Measurements from ENCODE around the gene RAPGEF5.

The RAPGEF5 gene

DNA sequence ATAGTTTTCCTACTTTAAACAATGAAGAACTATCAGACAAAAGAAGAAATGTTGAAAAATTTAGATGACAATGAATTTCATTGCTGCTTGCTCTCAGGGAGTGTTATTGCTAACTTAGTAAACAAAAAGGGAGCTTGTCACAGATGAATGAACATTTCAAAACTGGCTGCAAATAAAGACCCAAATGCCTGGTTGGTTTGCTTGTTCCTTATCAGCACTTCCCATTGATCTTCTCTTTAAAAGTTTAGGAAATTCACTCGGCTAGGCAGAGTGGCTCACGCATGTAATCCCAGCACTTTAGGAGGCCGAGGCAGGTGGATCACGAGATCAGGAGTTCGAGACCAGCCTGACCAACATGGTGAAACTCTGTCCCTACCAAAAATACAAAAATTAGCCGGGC lies 167.2 kb downstream of the RAPGEF5 start:
- DNase-seq (ENCODE audit: low spot score) = no peak

DNA sequence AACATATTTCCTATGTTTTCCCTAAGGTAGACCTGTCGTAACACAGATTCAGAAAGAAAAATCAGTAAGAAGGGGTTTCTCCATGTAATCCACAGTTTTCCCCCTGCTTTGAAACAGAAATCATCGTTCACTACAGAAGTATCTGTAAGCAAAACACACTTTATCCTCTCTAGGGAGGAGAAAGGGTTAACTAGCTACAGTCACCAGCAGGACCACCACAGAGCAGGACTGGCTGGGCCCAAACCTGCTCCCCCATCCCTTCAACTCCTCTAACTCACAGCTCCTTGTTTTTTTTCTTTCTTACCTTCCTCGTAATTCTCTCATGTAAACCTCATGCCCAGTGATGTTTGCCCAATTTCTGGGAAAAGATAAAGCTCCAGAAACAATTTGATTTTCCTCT lies 167.7 kb downstream of the RAPGEF5 start:
- DNase-seq (ENCODE audit: low spot score) = no peak

GRCh38 chr7:22187691-22188348 lies 169.1 kb downstream of the RAPGEF5 start:
- DNase-seq (ENCODE audit: low spot score) = no peak

GRCh38 chr7:22185559-22185958 lies 171.4 kb downstream of the RAPGEF5 start:
- DNase-seq (ENCODE audit: low spot score) = no peak

DNA sequence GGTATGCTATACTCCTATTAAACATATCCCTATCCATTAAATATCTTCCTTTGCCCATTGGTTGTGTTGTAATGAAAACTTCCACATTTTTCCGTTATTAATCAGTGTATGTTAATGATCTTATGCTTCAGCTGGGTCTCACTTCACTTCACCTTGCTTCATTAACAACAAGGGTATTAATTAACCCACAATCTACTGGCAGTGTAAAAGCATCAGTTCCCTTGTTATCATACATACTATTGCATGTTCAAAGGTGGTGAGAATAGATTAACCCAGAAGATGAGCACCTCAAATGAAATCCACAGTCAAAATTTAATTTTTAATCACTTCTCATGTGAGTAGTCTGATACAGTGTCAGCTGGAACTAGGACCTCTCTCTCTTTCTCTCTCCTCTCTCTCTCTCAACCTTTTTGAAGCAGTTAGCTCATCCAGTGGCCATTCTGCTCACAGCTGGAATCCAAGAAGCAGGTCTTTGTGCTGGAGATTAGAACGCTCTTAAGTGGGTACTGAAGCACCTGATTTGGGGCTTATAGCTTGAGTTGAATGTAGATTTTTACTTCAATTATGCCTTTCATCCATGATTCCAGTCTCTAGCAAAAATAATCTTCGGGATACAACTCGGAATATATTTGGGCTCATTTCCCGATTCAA lies 172.3 kb downstream of the RAPGEF5 start:
- DNase-seq (ENCODE audit: low spot score) = no peak

DNA sequence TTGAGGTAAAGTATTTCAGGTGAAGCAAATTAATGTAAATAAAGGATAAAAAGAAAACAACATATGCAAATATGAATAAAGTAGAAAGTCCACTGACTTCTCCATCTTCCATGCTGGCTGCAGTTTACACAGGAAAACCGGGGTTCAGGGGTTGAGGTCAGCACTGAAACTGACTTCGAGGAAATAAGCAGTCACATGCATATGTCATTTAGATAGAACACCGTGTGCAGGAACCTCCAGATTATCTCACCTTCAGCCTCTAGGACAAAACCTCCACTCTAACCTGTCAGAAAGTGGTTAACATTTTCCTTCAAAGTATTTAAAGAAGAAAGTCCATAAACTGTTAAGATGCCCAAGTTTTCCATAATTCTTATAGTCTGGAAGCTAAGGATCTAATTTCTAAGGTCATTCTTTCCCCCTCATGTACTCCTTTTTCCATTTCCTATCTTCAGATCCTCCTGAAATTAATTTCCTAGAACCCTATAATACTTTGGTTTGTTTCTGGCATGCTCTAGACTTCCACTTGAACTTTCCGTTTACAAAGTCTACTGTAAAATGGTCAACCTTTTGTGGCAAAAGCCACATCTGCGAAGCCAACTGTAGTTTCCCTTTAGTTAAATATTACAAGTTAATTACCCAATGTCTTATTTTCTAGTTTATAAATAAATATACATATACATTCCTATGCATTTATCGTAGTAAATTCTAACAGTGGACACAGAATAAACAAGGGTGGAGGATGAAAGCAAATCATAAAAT lies 173.3 kb downstream of the RAPGEF5 start:
- no peak for DNase-seq (ENCODE audit: low spot score)

- DNase-seq (ENCODE audit: low spot score) = no peak
Observed at GRCh38 chr7:22182149-22182548, 174.8 kb downstream of the RAPGEF5 start.

DNA sequence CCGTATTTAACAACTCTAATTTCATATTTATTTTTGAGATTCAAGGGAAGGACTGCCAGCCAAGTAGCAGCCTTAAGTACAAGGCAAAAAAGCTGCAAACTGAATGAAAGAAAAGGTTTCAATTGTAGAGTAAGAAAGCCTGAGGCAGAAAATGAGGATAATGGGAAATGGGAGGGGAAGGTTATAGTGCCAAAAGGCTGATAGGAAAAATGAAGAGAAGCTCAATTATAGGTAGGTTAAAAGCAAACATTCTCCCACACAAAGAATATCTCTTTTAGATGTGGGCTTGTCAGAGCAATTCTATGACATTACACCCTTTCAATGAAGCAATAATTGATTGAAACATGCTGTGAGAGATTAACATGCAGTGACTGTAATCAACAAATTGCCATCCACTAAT lies 175.3 kb downstream of the RAPGEF5 start:
- no peak for DNase-seq (ENCODE audit: low spot score)

DNA sequence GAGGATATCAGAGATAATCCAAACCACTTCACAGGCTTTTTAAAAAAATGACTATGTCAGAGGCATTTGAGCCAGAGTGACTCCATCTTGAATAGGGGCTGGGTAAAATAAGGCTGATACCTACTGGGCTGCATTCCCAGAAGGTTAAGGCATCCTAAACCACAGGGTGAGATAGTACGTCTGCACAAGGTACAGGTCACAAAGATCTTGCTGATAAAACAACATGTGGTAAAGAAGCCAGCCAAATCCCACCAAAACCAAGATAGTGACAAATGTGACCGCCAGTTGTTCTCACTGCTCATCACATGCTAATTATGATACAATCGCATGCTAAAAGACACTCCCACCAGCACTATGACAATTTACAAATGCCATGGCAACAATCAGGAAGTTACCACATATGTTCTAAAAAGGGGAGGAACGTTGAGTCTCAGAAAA lies 177.5 kb downstream of the RAPGEF5 start:
- DNase-seq (ENCODE audit: low spot score) = no peak

- DNase-seq (ENCODE audit: low spot score) = no peak
Observed at GRCh38 chr7:22178735-22179134, 178.2 kb downstream of the RAPGEF5 start.

- no peak for DNase-seq (ENCODE audit: low spot score)
Observed at GRCh38 chr7:22176791-22177412, 180.1 kb downstream of the RAPGEF5 start.

- no peak for DNase-seq (ENCODE audit: low spot score)
Observed at GRCh38 chr7:22174574-22174953, 182.4 kb downstream of the RAPGEF5 start.

DNA sequence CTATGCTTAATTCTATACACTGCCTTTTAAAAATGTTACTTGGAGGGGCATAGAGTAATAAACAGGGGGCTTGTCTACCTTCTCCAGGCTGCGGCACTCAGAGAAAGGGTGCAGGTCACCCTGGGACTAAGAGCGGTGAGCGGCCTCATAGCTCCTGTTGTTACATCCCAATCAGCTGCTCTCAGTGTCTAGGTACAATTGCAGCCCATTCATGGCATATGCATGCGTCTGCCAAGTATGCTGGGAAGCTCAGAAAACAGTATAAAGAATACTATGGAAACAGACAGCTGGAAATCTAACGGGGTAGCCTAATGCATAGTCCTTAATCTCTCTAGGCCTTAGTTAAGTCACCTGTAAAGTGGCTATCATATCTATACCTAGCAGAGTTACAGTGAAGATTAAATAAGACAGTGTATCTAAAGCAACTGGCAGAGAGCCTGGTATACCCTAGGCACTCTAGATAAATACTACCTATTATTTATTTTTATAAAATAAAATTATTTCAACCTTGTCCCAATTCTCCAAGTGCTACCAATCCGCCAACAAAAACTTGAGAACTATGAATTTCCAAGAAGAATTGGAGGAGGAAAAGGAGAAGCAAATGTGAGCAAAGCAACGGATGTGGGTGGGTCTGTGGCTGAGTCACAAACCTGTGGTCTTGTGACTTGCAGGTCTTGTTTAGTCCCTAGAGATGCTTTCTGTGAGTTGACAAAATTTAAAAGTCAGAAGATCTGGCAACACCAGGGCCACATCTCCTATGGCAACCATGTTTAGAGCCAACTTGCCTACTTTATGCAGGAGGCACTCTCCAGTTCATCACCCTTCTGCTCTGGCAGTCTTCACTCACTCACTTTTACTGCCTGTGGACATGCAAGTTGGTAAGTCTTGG lies 183.0 kb downstream of the RAPGEF5 start:
- DNase-seq (ENCODE audit: low spot score) = no peak

DNA sequence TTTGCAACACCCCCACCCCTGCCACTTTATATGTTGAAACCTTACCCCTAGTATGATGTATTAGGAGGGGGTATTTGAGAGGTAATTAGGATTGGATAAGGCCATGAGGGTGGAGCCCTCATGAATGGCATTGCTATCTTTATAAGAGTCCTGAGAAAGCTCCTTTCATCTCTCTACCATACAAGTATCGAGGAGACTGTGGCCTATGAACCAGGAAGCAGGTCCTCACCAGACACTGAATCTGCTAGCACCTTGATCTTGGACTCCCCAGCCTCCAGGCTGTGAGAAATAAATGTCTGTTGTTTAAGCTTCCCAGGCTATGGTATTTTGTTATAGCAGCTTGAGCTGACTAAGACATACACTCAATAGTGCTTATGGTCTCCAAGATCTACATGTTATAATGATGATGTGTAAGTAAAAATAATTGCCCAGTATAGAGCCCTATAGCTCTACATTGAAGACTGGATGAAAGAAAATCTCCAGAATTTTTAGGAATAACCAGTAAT lies 188.8 kb downstream of the RAPGEF5 start:
- no peak for DNase-seq (ENCODE audit: low spot score)

GRCh38 chr7:22167482-22167881 lies 189.5 kb downstream of the RAPGEF5 start:
- DNase-seq (ENCODE audit: low spot score) = no peak

- DNase-seq (ENCODE audit: low spot score) = no peak
Observed at GRCh38 chr7:22166928-22167327, 190.0 kb downstream of the RAPGEF5 start.

GRCh38 chr7:22159341-22159740 lies 197.6 kb downstream of the RAPGEF5 start:
- DNase-seq (ENCODE audit: low spot score) = no peak

- DNase-seq (ENCODE audit: low spot score) = no peak
Observed at GRCh38 chr7:22157552-22157951, 199.4 kb downstream of the RAPGEF5 start.

DNA sequence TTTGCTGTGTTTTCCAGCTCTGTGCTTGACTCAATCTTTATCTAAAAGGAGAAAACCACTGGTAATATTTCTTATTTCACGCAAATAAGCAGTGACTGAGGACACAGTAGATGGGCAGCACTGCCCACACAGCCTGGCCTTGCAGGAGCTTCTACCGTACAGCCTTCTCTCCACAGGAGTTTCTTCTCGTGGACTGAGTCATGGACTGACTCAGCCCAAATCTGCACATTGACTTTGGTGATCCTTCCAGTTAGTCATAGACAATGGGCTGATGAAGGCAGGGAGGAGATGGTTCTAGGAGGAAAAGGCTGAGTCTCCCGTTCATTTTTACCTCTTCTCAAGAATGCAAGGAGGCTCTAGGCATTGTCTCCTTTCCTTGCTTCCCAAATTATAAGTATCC lies 200.7 kb downstream of the RAPGEF5 start:
- no peak for DNase-seq (ENCODE audit: low spot score)

- no peak for DNase-seq (ENCODE audit: low spot score)
Observed at GRCh38 chr7:22154143-22154529, 202.8 kb downstream of the RAPGEF5 start.

GRCh38 chr7:22153432-22154142 lies 203.4 kb downstream of the RAPGEF5 start:
- DNase-seq (ENCODE audit: low spot score) = no peak

Measured in cerebellar cortex (tissue), 1 donor.